Dermis blood vessel endothelial cell (primary cell): ENCODE measurements around the gene GABRQ. TPM values are rescaled to one million over a fixed set of nuclear protein-coding genes. Genes with fewer than 3 reads are reported as not detected.

Experiments
- DNase-seq: peaks from one replicate; pipeline ENCODE4 v3.0.0; 2010
- total RNA-seq: library from RNA; depleted of rRNA; stranded (reverse); fragments of >200 nt; gene quantifications from 2 replicates; pipeline ENCODE4 v1.2.3, GENCODE V29; 2014

Gene GABRQ
- total RNA-seq: not detected in 2 replicates

DNA sequence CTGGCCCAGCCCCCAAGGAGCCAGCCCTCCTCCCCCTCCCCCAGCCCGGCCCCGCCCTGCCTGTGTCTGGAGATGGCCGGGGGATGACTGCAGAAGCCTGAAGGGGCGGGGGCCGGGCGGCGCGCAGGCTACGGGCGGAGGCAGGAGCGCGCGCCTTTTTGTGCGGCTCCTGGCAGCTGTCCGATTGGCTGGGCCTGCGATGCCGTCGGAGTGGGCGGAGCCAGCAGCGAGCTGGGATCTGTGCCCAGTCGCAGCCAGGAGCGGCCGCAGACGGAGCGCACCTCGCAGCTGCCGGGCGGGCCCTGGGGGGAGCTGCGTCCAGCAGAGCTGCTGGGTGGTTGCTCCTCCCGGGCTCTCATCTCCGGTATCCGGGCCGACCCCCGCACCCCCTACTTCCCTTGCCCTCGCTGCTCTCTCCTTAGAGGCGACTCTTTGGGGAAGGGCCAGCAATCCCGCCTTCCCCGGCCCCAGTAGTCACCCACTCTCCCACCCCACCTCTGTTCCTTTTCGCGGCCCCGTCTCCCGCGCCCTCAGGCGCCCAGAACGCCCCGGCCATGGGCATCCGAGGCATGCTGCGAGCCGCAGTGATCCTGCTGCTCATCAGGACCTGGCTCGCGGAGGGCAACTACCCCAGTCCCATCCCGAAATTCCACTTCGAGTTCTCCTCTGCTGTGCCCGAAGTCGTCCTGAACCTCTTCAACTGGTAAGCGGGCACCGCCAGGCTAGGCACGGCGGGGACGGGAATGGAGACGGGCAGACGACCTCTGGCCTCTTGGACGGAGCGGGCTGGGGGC is at the start of gene GABRQ:
Gene GABRQ, plus strand, starts transcription at position 247 of the 794 bp plus-strand sequence. Its CDS starts 308 bp downstream, at position 555.
- DNase-seq: peak; percentile 46

DNA sequence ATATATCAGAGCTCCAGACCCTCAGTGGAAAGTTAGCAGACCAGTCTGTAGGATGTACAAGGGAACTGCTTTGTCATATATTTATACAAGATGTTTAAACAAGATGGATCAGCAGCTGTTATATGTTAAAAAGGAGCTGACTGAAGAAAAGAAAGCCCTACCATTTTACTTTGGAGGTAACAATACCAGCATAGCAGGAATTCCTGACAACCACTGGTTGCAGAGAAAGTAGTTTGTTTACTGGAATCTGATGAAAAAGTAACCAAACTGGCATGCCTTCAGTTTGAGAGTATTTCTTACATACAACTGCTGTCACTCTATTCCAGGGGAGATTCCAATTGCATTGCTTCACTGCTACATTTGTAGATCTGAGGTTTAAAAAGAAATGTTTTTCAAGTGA is 49.5 kb upstream of the GABRQ start:
- no peak for DNase-seq

DNA sequence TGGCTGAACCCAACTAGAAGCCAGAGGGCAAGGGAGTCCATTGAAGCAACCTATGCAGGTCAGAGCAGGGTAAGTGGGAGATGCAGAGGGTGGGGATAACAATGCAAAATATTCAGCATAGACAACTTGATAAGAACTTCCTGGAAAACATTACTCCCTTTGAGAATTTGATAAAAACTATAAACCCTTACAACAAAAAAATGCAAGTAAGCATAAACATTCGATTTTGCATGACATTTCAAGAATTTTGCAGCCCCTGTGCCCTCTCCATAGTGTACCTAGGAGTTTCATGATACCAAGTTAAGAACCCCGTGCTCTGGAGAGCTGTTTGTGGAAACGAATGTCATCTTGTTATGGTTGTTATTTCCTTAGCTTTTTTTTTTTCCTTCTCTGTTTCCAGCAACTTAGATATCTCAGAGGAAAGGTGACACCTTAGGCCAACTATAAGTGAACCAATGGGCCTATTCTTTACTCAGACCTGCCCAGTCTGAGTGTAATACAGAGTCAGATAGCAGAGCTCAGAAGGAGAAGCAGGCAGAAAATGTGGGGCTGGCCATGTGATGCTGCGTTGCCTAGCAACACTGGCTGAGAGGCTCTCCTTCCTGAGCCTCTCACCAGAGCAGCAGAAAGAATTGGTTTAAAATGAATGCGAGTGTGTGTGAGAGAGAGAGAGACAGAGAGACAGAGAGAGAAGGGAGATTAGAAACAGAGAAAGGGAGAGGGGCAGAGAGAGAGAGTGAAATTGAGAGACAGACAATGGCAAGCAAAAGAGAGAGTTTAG is 36.7 kb upstream of the GABRQ start:
- no peak for DNase-seq

DNA sequence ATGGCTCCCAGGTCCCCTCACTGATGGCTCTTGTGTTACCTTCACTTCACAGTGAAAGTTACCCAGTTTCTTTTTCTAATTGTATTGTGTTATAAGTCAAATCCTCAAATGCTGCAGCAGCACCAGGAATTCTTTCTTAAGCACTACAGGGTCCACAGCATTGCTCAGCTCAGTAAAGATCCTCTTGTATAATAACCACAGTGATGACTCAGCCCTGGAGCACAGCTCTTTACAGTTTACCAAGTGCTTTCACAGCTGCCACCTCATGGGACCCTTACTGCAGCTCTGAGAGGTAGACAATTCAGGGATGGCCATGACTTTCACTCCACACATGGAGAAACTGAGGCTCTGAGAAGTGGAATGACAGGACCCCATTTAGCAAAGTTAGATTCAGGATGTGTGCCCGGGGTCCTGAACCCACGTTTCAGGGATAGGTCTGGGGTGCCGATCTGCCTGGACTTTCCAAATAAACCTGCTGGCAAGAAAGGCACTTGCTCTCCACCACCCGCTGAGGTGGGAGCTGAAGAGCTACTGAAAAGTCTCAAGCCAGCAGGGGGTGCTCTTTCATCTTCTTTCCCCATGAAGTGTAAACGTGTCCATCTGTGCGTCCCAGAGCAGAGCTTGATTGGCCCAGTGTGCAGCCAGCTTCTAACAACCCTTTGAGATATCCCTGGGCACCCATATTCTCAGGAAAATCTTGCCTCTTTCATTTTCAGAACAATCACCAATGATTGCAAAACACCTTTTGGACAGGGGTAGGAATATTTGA is 35.7 kb upstream of the GABRQ start:
- DNase-seq: no peak

DNA sequence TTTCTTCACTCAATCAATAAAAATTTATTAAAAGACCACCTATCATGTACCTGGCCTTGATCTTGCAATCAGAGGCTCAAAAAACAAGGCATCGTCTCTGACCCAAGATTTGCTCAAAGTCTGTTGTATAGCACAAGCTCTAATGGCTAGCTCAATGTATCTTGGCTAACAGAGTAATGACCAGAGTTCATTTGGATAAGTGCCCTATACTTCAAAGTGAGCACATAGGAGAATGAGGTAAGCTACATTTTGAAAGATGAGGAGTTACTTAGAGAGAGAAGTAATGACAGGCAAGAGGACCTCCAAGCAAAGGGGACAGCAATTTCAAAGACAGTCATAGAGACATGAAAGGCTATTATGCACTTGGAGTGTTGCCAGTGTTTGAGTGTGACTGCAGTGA is 22.9 kb upstream of the GABRQ start:
- DNase-seq: no peak

DNA sequence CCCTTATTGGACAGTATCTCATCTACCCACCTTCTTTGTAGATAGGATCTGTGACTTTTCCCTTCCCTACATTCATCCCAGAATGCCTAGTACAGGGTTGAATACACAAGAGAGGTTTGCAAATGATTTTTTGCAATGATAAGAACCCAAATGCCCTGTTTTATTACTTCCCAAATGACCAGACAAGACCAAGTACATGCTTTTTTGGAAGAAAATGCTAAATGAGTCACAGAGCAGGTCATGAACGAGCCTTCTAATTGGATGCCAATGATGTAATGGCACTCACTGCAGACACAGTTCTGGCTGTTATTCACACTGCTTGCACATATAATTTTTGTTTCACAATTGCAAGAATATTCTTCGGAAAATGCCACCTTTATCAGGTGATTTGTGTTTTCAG is 17.8 kb upstream of the GABRQ start:
- no peak for DNase-seq

DNA sequence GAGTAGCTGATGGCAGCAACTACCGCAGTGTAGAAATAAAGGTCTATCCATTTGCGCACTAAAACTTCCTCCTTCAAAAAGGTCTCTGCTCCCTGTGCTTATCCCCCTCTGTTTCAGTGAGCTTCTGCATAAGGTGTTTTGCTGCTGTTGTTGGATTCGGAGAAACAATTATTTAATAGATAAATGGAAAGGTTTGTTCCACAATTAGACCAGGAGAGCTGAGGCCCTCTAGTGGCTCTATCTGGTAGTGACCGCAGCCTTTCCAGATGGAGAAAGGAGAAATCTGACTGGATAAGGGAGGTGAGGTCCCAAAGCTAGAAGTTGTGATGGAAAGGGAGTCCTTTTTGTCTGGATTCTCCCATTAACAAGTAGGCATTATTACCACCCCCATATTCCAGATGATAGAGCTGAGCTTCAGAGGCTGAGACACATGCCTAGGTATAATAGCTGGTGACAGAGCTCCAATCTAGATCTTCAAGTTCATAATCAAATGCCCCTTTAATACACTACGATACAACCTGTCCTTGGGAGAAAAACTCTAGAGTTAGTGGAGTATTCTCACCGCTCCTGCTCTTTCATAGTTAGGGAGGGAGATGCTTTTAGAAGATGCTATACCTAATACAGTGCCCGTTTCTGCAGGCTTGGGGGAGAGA is 5.1 kb upstream of the GABRQ start:
- DNase-seq: peak; percentile 62

DNA sequence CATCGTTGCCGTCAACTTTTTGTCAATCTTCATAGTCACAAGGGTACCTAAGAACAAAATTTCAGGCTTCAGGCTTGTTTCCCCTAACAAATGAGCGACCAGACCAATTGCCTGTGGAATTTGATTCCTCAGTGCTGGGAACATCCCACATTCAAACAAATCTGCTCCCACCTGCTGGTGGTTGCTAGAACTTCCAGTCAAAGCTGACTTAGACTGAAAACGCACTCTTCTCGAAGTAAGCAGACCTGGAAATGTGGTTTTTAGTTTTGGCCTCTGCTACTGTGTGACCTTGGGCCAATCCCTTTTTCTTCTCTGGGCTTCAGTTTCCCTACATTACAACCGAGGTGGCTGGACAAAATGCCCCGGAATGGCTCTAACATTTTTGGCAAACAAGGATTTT is 1.8 kb upstream of the GABRQ start:
- peak; percentile 73 for DNase-seq

DNA sequence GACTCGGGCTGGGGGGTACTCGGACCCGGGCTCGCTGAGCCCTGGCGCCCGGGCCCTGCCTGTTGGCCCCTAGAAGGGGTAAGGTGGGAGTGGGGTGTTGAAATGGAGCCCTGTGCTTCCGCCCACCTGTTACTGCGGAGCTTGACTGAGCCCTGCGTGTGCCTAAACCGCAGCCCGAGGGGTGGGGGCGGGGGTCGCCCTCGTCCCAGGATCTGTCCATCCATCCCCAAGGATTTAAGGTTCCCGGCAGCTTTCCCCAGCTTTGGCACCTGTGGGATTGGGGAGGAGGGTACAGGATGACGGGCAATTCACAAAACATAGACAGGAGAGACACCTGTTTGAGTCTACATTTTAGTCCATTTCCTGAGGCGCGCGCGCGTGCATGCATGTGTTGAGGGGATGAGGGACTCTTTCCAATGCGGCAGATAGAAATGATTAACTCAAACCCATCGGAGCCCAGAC is 779 bp downstream of the GABRQ start:
- DNase-seq: no peak

DNA sequence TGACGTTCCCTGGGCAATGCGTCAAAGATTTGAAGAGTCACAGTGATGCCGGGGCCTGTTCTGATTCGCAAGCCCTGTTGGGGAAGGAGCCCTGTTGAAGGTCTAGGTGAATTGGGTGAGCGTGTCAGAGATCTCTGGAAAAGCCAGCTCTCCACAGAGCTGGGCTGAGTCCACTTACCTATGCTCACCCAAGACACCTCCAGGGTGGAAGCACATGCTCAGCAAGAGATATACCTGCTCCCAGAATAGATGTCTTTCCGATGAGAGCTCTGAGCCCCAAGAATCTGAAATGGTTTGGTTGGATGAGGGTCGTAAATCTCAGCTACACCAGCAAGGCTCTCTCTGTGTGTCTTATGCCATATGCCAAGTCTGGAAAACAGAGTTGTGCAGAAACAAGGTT is 1.7 kb downstream of the GABRQ start:
- DNase-seq: no peak

DNA sequence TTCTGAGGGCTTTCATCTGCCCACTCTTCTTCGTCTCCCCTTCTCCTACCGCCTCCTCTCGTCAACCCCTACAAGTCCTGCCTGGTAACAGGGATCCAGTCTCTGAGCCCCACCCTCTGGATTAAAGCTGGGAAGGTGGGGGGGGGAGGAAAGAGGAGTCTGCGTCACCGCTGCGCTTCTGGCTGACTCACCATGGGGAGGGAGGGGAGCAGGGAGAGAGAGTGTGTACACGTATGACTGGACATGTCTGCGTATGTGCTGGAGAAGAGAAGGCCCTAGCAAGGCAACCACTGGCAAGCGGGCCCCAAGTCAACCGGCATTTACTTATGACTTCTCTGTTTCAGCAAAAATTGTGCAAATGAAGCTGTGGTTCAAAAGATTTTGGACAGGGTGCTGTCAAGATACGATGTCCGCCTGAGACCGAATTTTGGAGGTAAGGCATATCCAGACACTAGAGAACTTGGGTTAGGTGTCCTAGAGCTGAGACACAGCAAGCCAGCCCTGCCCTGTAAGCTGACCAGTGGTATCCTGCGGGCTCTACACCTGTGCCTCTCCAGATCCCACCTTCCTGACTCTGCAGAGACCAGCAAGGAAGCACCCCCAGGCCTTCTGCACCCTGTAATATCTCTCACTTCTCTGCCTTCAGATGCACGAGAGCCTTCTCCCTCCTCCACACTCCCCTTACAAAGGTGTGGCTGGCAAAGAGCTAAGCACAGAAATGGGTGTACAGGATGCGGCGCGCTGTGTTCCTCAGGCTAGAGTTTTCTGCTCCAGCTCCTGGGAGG is 2.5 kb downstream of the GABRQ start:
- no peak for DNase-seq

DNA sequence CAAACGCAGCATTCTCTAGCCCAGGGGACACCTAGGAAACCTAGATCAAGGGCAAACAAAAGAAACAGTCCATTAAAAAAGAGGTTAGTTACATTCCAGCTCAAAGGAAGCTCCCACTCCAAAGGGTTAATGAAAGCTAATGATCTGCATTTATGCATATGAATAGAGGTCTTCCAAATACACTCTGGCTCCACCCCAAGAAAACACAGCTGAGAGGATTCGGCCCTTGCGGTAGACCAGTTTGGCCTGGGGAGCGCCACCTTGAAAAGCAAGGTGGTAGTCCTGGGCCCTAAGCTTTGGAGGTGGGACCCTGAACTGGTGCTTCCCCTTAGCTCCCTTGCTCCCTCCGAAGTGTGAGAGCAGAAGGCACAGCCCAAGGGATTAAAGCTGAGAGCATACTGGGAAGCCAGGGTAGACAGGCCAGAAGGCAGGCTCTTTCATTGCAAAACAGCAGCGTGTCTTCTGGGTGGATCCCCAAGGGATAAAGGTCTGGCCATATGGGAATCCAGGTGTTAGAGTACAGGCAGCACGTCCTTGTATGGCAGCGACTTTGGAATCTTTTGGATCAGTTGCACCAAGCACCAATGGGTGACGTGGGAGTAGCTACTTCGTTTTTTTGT is 3.7 kb downstream of the GABRQ start:
- DNase-seq: no peak

DNA sequence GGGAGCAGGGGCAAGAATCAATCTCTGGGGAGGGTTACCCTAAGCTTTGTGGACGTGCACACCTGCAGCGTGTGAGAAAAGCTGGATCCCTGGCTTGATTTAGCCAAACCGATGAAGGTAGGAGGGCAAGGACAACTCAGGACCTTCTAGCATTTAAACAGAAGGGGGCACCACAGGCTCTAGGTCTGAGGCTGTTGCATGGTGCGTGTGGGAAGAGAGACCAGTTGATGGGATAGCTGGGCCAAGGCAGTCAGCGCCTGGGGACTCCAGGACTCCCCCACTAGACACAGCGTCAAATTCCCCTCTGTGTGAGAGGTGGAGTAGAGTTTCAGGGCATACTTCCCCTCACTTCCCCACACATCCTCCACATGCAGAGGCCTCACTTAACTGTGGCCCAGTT is 4.3 kb downstream of the GABRQ start:
- peak; percentile 28 for DNase-seq

DNA sequence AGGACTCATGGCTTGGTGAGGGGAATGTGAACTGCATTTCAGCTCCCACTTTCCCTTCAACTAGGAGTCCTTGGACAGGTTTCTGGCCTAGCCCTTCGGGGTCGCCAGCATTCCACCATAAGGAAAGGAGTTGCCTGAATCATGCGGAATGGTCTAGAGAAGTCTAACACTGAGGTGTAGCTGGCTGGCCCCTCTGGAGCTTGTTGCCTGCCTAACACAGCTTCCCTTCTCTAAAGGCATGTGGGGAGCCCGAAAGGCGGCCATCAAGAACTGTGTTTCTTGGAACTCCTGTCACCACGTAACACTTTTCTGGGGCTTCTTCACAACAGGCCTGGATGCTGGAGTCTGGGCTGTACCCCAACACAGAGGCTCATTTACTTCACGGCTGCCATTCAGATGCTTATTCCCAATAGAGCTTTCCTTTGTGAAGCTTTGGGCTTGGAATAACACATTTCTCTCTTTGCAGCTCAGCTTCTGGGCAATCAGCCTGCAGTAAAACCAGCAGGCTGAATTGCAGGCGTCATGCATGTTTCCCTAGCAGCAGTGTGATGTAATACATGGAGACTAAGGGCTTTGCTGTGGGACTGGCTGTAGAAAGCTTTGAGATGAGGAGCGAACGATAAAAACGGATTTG is 5.4 kb downstream of the GABRQ start:
- no peak for DNase-seq

DNA sequence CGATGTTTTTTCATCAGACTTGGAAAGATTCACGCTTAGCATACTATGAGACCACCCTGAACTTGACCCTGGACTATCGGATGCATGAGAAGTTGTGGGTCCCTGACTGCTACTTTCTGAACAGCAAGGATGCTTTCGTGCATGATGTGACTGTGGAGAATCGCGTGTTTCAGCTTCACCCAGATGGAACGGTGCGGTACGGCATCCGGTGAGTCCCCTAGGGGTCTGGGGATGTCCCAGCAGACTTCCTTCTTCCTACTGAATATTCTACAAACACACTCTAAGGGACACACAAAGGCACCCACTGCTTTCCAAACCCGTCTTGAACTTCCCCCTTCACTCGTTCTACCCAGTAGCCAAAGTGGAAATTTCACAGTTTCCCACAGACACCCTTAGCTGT is 9.3 kb downstream of the GABRQ start:
- no peak for DNase-seq

DNA sequence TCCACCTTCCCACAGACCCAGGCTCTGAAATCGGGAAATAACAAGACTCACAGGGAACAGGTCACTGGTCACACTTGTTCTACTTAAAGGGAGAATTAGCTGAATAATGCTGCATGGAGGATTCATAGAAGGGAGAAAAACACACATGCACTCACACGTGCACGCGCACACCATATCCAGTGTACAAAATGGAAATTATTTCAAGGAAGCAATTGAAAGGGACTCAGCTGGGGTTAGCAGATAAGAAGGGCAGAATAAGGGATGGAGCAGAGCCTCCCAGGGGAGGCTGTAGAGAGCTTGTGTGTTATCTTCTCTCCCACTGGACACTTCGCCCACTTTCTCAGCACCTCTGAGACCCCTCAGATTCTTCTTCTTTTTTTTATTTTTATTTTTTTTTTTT is 10.3 kb downstream of the GABRQ start:
- DNase-seq: no peak

DNA sequence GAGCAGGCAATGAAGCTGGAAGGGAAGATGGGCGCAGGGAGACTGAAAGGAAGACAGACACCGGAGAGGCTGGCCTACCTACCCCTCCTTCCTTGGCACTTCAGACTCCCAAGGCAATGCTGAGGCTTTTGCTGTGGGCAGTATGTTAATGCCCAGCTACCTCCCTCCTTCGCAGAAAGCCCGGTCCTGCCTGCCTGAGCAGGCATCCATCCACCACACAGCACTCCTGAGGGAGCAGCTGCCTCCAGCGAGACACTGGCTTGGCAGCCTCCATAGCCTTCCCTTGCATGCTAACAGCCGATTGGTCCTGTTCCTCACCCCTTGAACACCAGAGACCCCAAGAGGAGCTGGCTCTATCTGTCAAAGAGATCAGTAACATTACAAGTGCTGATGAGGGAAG is 14.4 kb downstream of the GABRQ start:
- no peak for DNase-seq

DNA sequence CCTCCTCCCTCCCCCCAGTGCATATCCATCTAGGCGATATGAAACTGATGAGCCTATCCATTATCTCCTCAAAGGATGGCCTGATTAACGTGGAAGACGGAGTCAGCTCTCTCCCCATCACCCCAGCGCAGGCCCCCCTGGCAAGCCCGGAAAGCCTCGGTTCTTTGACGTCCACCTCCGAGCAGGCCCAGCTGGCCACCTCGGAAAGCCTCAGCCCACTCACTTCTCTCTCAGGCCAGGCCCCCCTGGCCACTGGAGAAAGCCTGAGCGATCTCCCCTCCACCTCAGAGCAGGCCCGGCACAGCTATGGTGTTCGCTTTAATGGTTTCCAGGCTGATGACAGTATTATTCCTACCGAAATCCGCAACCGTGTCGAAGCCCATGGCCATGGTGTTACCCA is 14.8 kb downstream of the GABRQ start:
- no peak for DNase-seq

DNA sequence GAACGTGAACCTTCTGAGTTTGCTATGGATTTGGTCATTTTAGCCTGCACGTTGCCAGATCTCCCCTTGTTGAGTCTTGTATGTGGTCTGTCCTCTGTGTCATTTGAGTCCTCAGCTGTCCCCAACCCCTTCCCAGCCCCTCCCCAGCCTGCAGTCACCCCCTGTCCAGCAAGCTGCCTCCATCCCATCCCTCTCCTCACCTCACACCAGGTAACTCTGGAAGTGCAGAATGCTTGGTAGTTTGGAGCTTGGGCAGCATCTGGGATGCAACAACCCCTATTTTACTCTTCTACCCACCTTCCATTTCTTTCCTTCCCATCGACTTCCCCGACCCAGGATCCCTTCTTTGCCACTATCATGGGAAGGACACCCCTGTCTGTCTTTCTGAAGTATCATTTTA is 18.4 kb downstream of the GABRQ start:
- DNase-seq: no peak

DNA sequence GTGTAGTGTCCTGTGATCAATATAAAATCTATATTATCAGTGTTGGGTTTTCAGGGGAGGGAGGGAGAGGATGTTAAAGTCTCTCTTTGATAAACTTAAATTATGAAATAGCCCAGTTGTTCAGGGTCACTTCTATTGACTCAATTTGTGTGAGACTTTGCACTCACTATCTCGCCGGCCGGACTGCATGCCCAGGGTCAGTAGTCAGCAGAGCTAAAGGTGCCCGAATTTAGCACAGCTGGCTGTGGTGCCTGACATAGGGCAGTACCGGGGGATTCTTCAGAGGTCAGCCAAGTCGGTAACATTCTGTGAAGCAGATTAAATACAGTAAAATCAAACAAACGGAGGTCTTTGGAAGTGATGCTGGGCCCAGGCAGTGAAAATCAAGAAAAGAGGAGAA is 19.2 kb downstream of the GABRQ start:
- DNase-seq: no peak

DNA sequence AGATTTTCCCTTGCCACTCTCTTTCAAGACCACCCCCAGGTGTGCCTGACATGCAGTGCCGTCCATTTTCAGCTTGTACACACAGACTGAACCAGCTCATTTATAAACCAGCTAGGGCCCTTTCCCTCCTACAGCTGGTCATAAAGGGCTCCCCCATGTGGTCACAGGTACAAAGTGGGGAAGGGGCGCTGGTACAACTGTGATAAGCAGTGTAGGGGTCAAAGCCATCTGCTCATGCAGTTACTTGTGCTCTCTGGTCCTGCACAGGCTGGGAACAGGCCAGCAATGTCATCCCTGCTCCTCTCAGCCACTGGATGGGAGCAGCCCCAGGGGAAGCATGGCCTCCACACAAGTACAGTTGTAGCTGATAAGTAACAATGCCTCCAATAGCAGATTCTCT is 20.6 kb downstream of the GABRQ start:
- no peak for DNase-seq
